DOHH2 (cell line): ENCODE data around the gene CBX6.
"Not testable (repeated sequence)": the region's sequence is repeated elsewhere in the genome, so short reads cannot be mapped to it uniquely, and the experiment has no call there.

Source experiments
- CTCF ChIP-seq: fragments of 200-600 bp; sonication (generic); IDR thresholded peaks from one replicate; pipeline ENCODE4 v1.5.1; 2014; ENCODE audit warnings: antibody characterized with exemption, mild to moderate bottlenecking, low read depth, low read length; ENCODE audit not compliant: poor library complexity, severe bottlenecking
- EZH2phosphoT487 ChIP-seq: fragments of 200-600 bp; sonication (generic); IDR thresholded peaks from 2 replicates; pipeline ENCODE4 v1.6.1; 2017; ENCODE audit warnings: borderline replicate concordance, mild to moderate bottlenecking, antibody characterized with exemption, low read length, moderate library complexity, mixed read lengths

DNA sequence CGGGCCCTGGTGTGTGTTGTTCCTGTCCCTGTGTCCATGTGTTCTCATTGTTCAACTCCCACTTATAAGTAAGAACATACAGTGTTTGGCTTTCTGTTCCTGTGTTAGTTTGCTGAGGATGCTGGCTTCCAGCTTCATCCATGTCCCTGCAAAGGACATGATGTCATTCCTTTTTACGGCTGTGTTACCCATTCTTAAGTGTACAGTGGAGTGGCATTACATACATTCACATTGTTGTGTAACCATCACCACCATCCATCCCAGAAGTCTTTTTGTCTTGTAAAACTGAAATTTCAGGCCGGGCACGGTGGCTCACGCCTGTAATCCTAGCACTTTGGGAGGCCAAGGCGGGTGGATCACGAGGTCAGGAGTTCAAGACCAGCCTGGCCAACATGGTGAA lies 17.5 kb downstream of the CBX6 start:
- TF ChIP-seq EZH2phosphoT487, CTCF: not testable (repeated sequence)
